ENCODE data around the gene CHST7. TPM values are rescaled to one million over a fixed set of nuclear protein-coding genes. Genes with fewer than 3 reads are reported as not detected.

The CHST7 gene
- total RNA-seq, 6 experiments from 2014 or later: 16.1 to 17.8 (median 17.0) TPM

- no peak for DNase-seq
- no peak overlapping the region for H3K4me3 Mint-ChIP-seq
- H3K27me3 Mint-ChIP-seq (ENCODE audit: insufficient read depth): no peaks in the 10 kb centered on the region
- TF ChIP-seq CTCF (IDR thresholded peaks at IDR 0.05): no peak
- H3K9me3 Mint-ChIP-seq: no peaks in the 10 kb centered on the region
- no peak overlapping the region for H3K27ac Mint-ChIP-seq
- peaks cover 7% of the 10 kb centered on the region for H3K4me1 Mint-ChIP-seq (ENCODE audit: low read depth)
- H3K36me3 Mint-ChIP-seq (ENCODE audit: low read depth): no peaks in the 10 kb centered on the region; the same call in 1 of the 2 replicates
Observed at GRCh38 chrX:46645614-46646013, 72.0 kb downstream of the CHST7 start.

GRCh38 chrX:46647251-46647650 lies 73.7 kb downstream of the CHST7 start:
- Mint-ChIP-seq H3K4me1 (ENCODE audit: low read depth) (peaks cover 7% of the 10 kb centered on the region), H3K27ac (no peak overlapping the region), H3K4me3 (no peak overlapping the region), H3K27me3 (ENCODE audit: insufficient read depth) (peaks cover 2% of the 10 kb centered on the region; the same call in 1 of the 2 replicates), H3K36me3 (ENCODE audit: low read depth) (peaks cover 4% of the 10 kb centered on the region; the same call in 1 of the 2 replicates), H3K9me3 (no peaks in the 10 kb centered on the region)
- DNase-seq: no peak
- TF ChIP-seq CTCF (IDR thresholded peaks at IDR 0.05): no peak

Other genes starting within 250 kb of the CHST7 start
- gene ZNF674, start 28.3 kb upstream of the CHST7 start, total RNA-seq (2021; fragmentation: NEBNext Ultra II Directional; extraction: Animal tissue kit (Norgen Biotek cat#: 25700)): 1 to 10 TPM; 5.1 to 7.1 (median 6.5) TPM
- gene SLC9A7, start 185.4 kb downstream of the CHST7 start, total RNA-seq (2021; fragmentation: NEBNext Ultra II Directional; extraction: Animal tissue kit (Norgen Biotek cat#: 25700)): 10 to 100 TPM; 41.8 to 54.1 (median 45.7) TPM